ENCODE data around the gene PPP4R2.
"Not testable (repeated sequence)": the region's sequence is repeated elsewhere in the genome, so short reads cannot be mapped to it uniquely, and the experiment has no call there.

GRCh38 chr3:73003050-73003449 is 6.4 kb downstream of the PPP4R2 start:
- not testable (repeated sequence) for TF ChIP-seq CTCF, POLR2A (IDR thresholded peaks at IDR 0.05)
